CD8-positive, alpha-beta memory T cell (primary cell): ENCODE measurements around the gene ENOX1. TPM values are rescaled to one million over a fixed set of nuclear protein-coding genes. Genes with fewer than 3 reads are reported as not detected.

ENCODE experiments used
- CTCF ChIA-PET: fragments of 350-600 bp; sonication (Branson Sonifier 250); formaldehyde crosslinking; loops from one replicate; lab custom pipeline; 2021; ENCODE audit warnings: antibody characterized with exemption; lab: Charles Lee
- POLR2A ChIA-PET: fragments of 350-600 bp; sonication (Branson Sonifier 250); formaldehyde crosslinking; loops from one replicate; lab custom pipeline; 2021; ENCODE audit warnings: antibody characterized with exemption; lab: Charles Lee
- DNase-seq, 5 donors: peaks; one replicate each; pipeline versions ENCODE4 v3.0.0 to v3.0.0-alpha.2; 2020 to 2022; ENCODE audit warnings: mixed read lengths in 1 of 5
- H3K27ac ChIP-seq: one replicate; pipeline ENCODE4 v1.7.0; 2013; ENCODE audit warnings: low read depth, mild to moderate bottlenecking, low read length, moderate library complexity
- H3K27me3 ChIP-seq: 2 replicates; pipeline ENCODE4 v1.7.0; 2013; ENCODE audit warnings: low read length, mild to moderate bottlenecking; ENCODE audit not compliant: insufficient read depth, poor library complexity, severe bottlenecking
- H3K36me3 ChIP-seq: 2 replicates; pipeline ENCODE4 v1.7.0; 2013; ENCODE audit warnings: mild to moderate bottlenecking, low read length, moderate library complexity; ENCODE audit not compliant: insufficient read depth
- H3K4me1 ChIP-seq: 2 replicates; pipeline ENCODE4 v1.7.0; 2013; ENCODE audit warnings: mild to moderate bottlenecking, low read length, moderate library complexity; ENCODE audit not compliant: insufficient read depth
- H3K4me3 ChIP-seq: 2 replicates; pipeline ENCODE4 v1.7.0; 2013; ENCODE audit warnings: mild to moderate bottlenecking, low read length
- H3K9me3 ChIP-seq: 2 replicates; pipeline ENCODE4 v1.7.0; 2013; ENCODE audit warnings: mild to moderate bottlenecking, low read length
- H3K27ac Mint-ChIP-seq, 8 donors: one replicate each; pipeline ENCODE4 v1.8.0; 2020 to 2021; ENCODE audit warnings: mixed read lengths in 8 of 8, mild to moderate bottlenecking in 6 of 8, inconsistent platforms in 3 of 8, moderate library complexity in 3 of 8
- H3K27me3 Mint-ChIP-seq, 2 donors: one replicate each; pipeline ENCODE4 v1.8.0; 2020 to 2021; ENCODE audit warnings: mixed read lengths in 2 of 2, mild to moderate bottlenecking in 1 of 2, moderate library complexity in 1 of 2
- H3K36me3 Mint-ChIP-seq, 3 donors: one replicate each; pipeline ENCODE4 v1.8.0; 2020 to 2021; ENCODE audit warnings: mixed read lengths in 3 of 3, inconsistent platforms in 1 of 3, mild to moderate bottlenecking in 1 of 3
- H3K4me1 Mint-ChIP-seq, 3 donors: one replicate each; pipeline ENCODE4 v1.8.0; 2020 to 2021; ENCODE audit warnings: mixed read lengths in 3 of 3, inconsistent platforms in 1 of 3, mild to moderate bottlenecking in 1 of 3
- H3K4me3 Mint-ChIP-seq, 7 donors: one replicate each; pipeline ENCODE4 v1.8.0; 2020 to 2021; ENCODE audit warnings: mixed read lengths in 7 of 7, mild to moderate bottlenecking in 6 of 7, moderate library complexity in 4 of 7, inconsistent platforms in 2 of 7
- H3K9me3 Mint-ChIP-seq, 5 donors: one replicate each; pipeline ENCODE4 v1.8.0; 2020 to 2022; ENCODE audit warnings: mixed read lengths in 5 of 5, mild to moderate bottlenecking in 3 of 5, moderate library complexity in 2 of 5, inconsistent platforms in 1 of 5
- polyA plus RNA-seq: library from polyadenylated mRNA; unstranded; fragments of 300-500 nt; fragmentation: Illumina TruSeq; gene quantifications from one replicate; pipeline ENCODE4 v1.2.3, GENCODE V29; 2021
- total RNA-seq, 2 experiments: library from RNA; stranded (reverse); gene quantifications; one replicate each; pipeline ENCODE4 v1.2.3, GENCODE V29; 2021

The ENOX1 gene
- total and polyA plus RNA-seq, 3 experiments from 2014 or later = 0.18 to 0.29 TPM; not detected in 1

- Mint-ChIP-seq H3K9me3 (peaks cover 0 to 4% (median 0%) of the 10 kb centered on the region in 5 donors), H3K36me3 (no peaks in the 10 kb centered on the region), H3K4me3 (no peak overlapping the region), H3K4me1 (no peaks in the 10 kb centered on the region), H3K27ac (peak overlapping the region in 1 of 8 donors; percentile 7), H3K27me3 (peaks cover 1 to 2% of the 10 kb centered on the region in 2 donors)
- Histone ChIP-seq H3K27me3 (no peaks in the 10 kb centered on the region), H3K9me3 (no peaks in the 10 kb centered on the region), H3K4me3 (no peak overlapping the region), H3K27ac (no peak overlapping the region), H3K36me3 (no peaks in the 10 kb centered on the region), H3K4me1 (no peaks in the 10 kb centered on the region)
- DNase-seq = no peak
- CTCF ChIA-PET = no interaction called here
- POLR2A ChIA-PET = no interaction called here
Measured at GRCh38 chr13:43579321-43579720, 207.5 kb downstream of the ENOX1 start.

- H3K4me3 Mint-ChIP-seq = no peak overlapping the region
- H3K9me3 ChIP-seq = no peaks in the 10 kb centered on the region
- peaks cover 0 to 4% (median 0%) of the 10 kb centered on the region in 5 donors for H3K9me3 Mint-ChIP-seq
- H3K4me1 ChIP-seq = no peaks in the 10 kb centered on the region
- no peak overlapping the region for H3K4me3 ChIP-seq
- no peak for DNase-seq
- H3K27ac ChIP-seq = no peak overlapping the region
- peaks cover 0 to 3% of the 10 kb centered on the region in 2 donors for H3K27me3 Mint-ChIP-seq
- H3K36me3 Mint-ChIP-seq = no peaks in the 10 kb centered on the region
- H3K36me3 ChIP-seq = no peaks in the 10 kb centered on the region
- POLR2A ChIA-PET = no interaction called here
- H3K4me1 Mint-ChIP-seq = no peaks in the 10 kb centered on the region
- H3K27me3 ChIP-seq = no peaks in the 10 kb centered on the region
- CTCF ChIA-PET = no interaction called here
- H3K27ac Mint-ChIP-seq = no peak overlapping the region
Measured at GRCh38 chr13:43574605-43575004, 212.2 kb downstream of the ENOX1 start.

DNA sequence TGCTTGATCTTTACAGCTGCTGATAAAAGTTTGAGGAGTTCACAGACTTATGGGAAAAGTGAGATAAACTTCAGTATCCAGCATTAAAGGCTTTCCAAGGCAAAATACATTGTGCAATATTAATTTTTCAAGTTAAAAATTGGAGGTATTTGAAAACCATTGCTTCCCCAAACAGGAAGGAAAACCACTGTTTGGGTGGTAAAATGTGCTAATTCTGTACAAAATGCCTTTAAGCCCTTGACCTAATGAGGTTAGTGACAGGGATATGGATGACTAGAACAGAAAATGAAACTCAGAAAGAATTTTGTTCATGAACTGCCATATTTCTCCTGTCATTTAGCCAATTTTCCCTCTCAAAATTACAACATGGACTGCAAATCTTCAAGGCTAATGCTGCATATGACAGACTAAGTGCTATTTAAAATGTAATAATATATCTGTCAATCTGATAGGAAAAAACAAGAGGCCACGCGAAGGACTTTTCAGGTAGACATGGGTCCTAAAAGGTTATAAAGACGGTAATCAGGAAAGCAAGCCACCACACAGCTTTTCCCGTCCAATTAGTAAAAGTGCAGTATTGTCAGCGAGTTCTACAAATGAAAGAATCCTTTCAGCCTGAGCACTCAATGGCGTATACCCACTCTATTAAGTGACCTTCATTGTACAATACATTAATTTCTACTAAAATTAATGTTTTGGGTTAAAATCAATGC lies 212.8 kb downstream of the ENOX1 start:
- no peak overlapping the region for H3K27ac ChIP-seq
- DNase-seq = no peak
- Mint-ChIP-seq H3K4me1 (no peaks in the 10 kb centered on the region), H3K36me3 (no peaks in the 10 kb centered on the region), H3K27ac (no peak overlapping the region), H3K27me3 (peaks cover 3 to 4% of the 10 kb centered on the region in 2 donors), H3K4me3 (no peak overlapping the region), H3K9me3 (peaks cover 0 to 4% (median 0%) of the 10 kb centered on the region in 5 donors)
- no peaks in the 10 kb centered on the region for H3K27me3 ChIP-seq
- no peaks in the 10 kb centered on the region for H3K9me3 ChIP-seq
- ChIA-PET CTCF (no interaction called here), POLR2A (no interaction called here)
- H3K4me1 ChIP-seq = no peaks in the 10 kb centered on the region
- H3K4me3 ChIP-seq = no peak overlapping the region
- H3K36me3 ChIP-seq = no peaks in the 10 kb centered on the region

DNA sequence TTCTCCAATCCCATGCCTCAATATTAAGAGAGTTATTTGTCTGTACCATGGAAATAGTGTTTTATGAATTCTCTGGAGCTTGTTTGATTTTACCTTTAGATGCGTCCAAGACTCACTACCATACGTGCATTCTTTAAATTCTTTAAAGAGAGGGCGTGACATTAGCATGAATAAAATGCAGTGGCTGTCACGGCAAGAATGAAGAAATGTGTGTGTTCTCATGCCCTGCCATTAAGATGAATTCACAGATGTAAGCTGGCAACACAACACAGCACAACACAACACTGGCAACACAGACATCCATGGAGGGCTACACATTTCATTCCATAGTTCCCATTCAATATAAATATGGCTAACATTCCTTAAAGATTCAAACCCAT lies 213.4 kb downstream of the ENOX1 start:
- H3K4me1 ChIP-seq = no peaks in the 10 kb centered on the region
- CTCF ChIA-PET = no interaction called here
- H3K4me1 Mint-ChIP-seq = no peaks in the 10 kb centered on the region
- no peak overlapping the region for H3K27ac Mint-ChIP-seq
- no peaks in the 10 kb centered on the region for H3K9me3 ChIP-seq
- H3K9me3 Mint-ChIP-seq = peaks cover 0 to 4% (median 0%) of the 10 kb centered on the region in 5 donors
- POLR2A ChIA-PET = no interaction called here
- no peaks in the 10 kb centered on the region for H3K27me3 ChIP-seq
- H3K36me3 Mint-ChIP-seq = no peaks in the 10 kb centered on the region
- no peaks in the 10 kb centered on the region for H3K36me3 ChIP-seq
- no peak overlapping the region for H3K27ac ChIP-seq
- no peak overlapping the region for H3K4me3 ChIP-seq
- DNase-seq = no peak
- H3K27me3 Mint-ChIP-seq = peaks cover 3 to 5% of the 10 kb centered on the region in 2 donors
- H3K4me3 Mint-ChIP-seq = no peak overlapping the region

- peaks cover 3 to 5% of the 10 kb centered on the region in 2 donors for H3K27me3 Mint-ChIP-seq
- H3K27me3 ChIP-seq = no peaks in the 10 kb centered on the region
- POLR2A ChIA-PET = no interaction called here
Measured at GRCh38 chr13:43572656-43573360, 214.0 kb downstream of the ENOX1 start.

DNA sequence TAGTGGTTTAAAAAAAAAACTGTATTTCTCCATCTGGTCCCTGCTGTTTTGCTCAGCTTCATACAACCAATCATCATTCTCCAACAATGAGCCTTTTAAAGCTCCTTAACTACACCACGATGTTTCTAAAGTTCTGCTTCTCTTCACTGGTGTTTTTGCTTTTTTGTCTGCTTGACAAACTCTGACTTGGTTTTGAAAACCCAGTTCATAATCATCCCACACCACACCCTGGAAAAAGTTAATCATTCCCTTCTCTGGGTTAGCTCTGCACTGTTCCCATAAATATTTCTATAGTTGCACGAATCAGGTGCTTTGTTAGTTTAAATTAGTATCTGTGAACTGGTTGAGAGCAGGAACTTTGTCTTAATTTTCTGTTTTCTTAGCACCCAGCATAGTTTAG lies 217.1 kb downstream of the ENOX1 start:
- H3K27me3 ChIP-seq = no peaks in the 10 kb centered on the region
- no peak for DNase-seq
- H3K27ac ChIP-seq = no peak overlapping the region
- H3K4me1 Mint-ChIP-seq = no peaks in the 10 kb centered on the region
- H3K9me3 Mint-ChIP-seq = peaks cover 0 to 2% (median 0%) of the 10 kb centered on the region in 5 donors
- no peak overlapping the region for H3K4me3 ChIP-seq
- H3K36me3 ChIP-seq = no peaks in the 10 kb centered on the region
- H3K4me3 Mint-ChIP-seq = no peak overlapping the region
- POLR2A ChIA-PET = no interaction called here
- no peak overlapping the region for H3K27ac Mint-ChIP-seq
- CTCF ChIA-PET = no interaction called here
- H3K4me1 ChIP-seq = no peaks in the 10 kb centered on the region
- H3K36me3 Mint-ChIP-seq = no peaks in the 10 kb centered on the region
- peaks cover 3 to 5% of the 10 kb centered on the region in 2 donors for H3K27me3 Mint-ChIP-seq
- no peaks in the 10 kb centered on the region for H3K9me3 ChIP-seq

More at GRCh38 chr13:43572656-43573360, 214.0 kb downstream of the ENOX1 start:
- Histone ChIP-seq H3K27ac (no peak overlapping the region), H3K36me3 (no peaks in the 10 kb centered on the region), H3K4me3 (no peak overlapping the region), H3K9me3 (no peaks in the 10 kb centered on the region), H3K4me1 (no peaks in the 10 kb centered on the region)
- H3K4me3 Mint-ChIP-seq = no peak overlapping the region
- H3K4me1 Mint-ChIP-seq = no peaks in the 10 kb centered on the region
- peak overlapping the region in 1 of 8 donors; percentile 17 for H3K27ac Mint-ChIP-seq
- H3K9me3 Mint-ChIP-seq = peaks cover 0 to 3% (median 0%) of the 10 kb centered on the region in 5 donors
- no peak for DNase-seq
- CTCF ChIA-PET = no interaction called here
- H3K36me3 Mint-ChIP-seq = no peaks in the 10 kb centered on the region

- no peaks in the 10 kb centered on the region for H3K36me3 ChIP-seq
- Mint-ChIP-seq H3K27ac (no peak overlapping the region), H3K9me3 (peaks cover 0 to 2% (median 0%) of the 10 kb centered on the region in 5 donors), H3K4me1 (no peaks in the 10 kb centered on the region), H3K4me3 (no peak overlapping the region), H3K36me3 (no peaks in the 10 kb centered on the region), H3K27me3 (peaks cover 2 to 5% of the 10 kb centered on the region in 2 donors)
- no peak for DNase-seq
- no peak overlapping the region for H3K4me3 ChIP-seq
- H3K27ac ChIP-seq = no peak overlapping the region
- CTCF ChIA-PET = no interaction called here
- no peaks in the 10 kb centered on the region for H3K27me3 ChIP-seq
- H3K4me1 ChIP-seq = no peaks in the 10 kb centered on the region
- POLR2A ChIA-PET = no interaction called here
- no peaks in the 10 kb centered on the region for H3K9me3 ChIP-seq
Measured at GRCh38 chr13:43567608-43568007, 219.2 kb downstream of the ENOX1 start.

DNA sequence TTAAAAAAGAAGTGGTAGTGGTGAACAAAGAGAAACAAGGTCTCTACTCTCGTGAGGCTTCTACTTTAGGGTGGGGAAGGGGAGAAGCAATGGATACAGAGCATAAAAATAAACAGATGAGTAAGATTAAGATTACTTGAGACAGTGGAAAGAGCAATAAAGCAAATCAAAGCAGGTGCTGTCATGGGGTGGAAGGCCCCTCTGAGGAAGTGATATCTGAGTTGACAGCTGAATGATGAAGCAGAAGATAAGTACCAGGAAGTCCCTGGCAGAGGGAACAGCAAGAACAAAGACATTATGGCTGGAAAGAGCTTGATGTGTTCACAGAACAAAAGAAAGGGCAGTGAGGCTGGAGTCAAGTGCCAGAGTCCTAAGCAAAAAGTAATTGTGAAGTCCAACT lies 221.8 kb downstream of the ENOX1 start:
- ChIA-PET CTCF (no interaction called here), POLR2A (no interaction called here)
- no peaks in the 10 kb centered on the region for H3K36me3 ChIP-seq
- H3K9me3 ChIP-seq = no peaks in the 10 kb centered on the region
- Mint-ChIP-seq H3K36me3 (no peaks in the 10 kb centered on the region), H3K4me1 (no peaks in the 10 kb centered on the region), H3K27ac (no peak overlapping the region), H3K4me3 (no peak overlapping the region), H3K9me3 (no peaks in the 10 kb centered on the region), H3K27me3 (peaks cover under 1 to 16% of the 10 kb centered on the region in 2 donors)
- H3K27ac ChIP-seq = no peak overlapping the region
- no peaks in the 10 kb centered on the region for H3K4me1 ChIP-seq
- no peaks in the 10 kb centered on the region for H3K27me3 ChIP-seq
- no peak overlapping the region for H3K4me3 ChIP-seq
- no peak for DNase-seq
